NCI-H2107 treated with DMSO at 0.1 percent for 48 hours (cell line): Measurements from ENCODE around the gene ABL1.
A peak's percentile ranks its signal among the peaks of the same experiment; 100 is the strongest.

Experiments
- DNase-seq: peaks from one replicate; lab custom pipeline; 2025; ENCODE audit not compliant: unreplicated experiment; lab: John Stamatoyannopoulos, UW

Gene ABL1

DNA sequence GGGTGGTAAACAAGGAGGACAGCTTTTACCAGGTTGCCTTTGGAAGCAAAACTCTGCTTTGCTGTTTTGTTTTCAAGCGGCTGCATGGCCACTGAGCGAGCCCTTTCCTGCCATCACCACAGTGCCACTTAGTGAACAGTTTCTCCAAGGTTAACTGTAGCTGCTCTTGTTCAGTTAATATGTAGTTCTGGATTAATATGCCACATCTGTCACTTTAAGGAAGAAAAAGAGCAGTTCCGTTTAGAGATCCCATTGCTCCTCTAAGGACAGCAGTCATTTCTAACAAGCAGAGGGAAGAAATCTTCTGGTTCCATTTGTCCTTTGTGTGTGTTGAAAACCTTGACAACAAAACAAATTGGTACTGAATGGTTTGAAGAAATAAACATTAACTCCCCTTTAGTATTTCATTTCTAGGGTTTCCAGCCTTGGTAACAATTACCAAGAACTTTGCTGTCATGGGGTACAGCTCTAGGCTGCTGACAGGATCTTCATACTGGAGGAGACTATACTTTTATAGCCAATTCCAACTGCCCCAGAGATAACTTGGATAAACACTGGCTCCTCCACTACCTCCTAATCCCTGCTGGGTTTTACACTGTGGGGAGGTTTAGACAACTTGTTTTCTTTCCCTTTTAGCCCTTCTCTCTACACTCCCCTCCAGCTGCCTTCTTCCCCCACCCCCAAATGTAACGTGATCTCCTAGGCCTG, 10.3 kb upstream of the ABL1 start:
- peak; percentile 77 for DNase-seq

DNA sequence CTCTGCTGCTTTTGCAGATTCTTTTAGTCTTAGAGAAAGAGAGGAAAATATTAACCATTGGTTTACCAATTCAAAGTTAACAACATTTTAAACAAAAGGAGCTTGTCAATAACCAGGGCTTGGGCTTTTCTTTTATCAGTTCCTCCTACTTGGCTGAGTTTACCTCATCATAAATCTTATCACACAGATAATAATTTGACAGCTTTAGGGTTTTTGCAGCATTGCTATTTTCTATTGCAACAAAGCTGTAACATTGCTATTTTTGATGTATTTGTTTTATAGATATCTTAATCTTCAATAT, 9.8 kb upstream of the ABL1 start:
- DNase-seq: no peak

GRCh38 chr9:130825809-130826208, 9.2 kb upstream of the ABL1 start:
- no peak for DNase-seq

DNA sequence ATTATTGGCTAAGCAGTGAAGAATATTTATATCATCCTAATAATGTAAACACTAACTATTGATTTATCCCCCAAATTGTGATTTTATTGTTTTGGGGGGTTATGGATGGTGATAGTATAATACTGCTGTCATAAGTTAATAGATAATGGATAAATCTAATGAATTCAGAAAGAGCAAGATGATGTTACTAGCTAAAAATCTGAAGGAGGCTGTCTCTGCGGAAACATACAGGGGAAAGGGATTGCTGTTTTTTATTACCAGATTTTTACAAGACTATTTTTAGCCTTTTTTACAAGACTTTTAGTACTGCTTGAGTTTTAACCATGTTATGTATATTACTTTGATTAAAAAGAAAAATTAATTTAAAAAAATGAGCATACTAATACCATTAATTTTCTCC, 5.3 kb upstream of the ABL1 start:
- no peak for DNase-seq

DNA sequence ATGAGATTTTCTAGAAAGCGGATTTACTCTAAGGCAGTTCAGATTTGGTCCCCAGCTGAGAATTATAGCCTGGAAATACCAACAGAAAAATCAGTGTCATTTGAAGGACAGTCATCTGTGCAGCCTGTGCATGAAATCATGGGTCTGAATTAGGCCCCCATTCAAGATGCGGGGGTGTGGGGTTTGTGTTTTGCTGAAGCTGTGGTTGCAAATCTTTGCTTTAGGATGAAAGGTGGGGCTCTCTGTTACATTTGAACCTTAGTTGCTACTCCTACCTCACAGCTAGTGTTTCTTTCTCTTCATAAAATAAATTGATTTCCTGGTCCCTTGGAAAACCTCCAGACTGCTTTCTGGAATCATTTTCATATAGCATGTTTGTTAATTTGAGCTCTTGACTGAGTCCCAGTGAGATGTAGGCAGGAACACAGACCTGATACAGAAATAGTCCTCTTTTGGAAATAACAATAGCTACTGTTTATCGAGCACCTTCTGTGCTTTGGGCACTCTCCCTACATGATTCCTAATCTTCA, 4.8 kb upstream of the ABL1 start:
- peak; percentile 31 for DNase-seq

- DNase-seq: no peak
Observed at GRCh38 chr9:130831077-130831476, 4.0 kb upstream of the ABL1 start.

GRCh38 chr9:130833031-130833990, 1.7 kb upstream of the ABL1 start:
- DNase-seq: no peak

- no peak for DNase-seq
Observed at GRCh38 chr9:130835441-130836298, 616 bp downstream of the ABL1 start.

DNA sequence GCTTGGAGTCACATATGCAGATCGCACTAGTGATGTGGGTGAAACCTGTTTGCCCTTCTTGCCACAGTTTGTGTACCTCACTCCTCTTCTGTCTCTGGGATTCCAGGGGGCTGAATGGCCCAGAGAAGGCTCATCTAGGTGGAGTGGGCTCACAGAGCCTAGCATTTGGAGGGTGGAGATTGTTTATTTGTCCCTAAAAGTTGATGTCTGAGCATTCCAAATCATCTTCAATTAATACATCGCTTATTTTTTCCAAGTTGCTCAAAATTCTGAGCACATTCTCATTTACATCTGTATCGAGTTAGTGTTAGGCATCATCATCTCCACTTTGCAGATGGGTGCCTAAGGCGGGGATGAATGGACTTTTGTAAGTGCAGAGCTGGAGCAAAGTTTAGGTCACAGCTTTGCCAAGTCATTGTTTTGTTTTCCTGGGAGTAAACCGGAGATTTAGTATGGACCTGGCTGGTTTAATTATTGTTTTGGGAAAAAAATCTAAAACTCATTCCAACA, 2.0 kb downstream of the ABL1 start:
- no peak for DNase-seq

GRCh38 chr9:130837643-130838042, 2.6 kb downstream of the ABL1 start:
- no peak for DNase-seq

DNA sequence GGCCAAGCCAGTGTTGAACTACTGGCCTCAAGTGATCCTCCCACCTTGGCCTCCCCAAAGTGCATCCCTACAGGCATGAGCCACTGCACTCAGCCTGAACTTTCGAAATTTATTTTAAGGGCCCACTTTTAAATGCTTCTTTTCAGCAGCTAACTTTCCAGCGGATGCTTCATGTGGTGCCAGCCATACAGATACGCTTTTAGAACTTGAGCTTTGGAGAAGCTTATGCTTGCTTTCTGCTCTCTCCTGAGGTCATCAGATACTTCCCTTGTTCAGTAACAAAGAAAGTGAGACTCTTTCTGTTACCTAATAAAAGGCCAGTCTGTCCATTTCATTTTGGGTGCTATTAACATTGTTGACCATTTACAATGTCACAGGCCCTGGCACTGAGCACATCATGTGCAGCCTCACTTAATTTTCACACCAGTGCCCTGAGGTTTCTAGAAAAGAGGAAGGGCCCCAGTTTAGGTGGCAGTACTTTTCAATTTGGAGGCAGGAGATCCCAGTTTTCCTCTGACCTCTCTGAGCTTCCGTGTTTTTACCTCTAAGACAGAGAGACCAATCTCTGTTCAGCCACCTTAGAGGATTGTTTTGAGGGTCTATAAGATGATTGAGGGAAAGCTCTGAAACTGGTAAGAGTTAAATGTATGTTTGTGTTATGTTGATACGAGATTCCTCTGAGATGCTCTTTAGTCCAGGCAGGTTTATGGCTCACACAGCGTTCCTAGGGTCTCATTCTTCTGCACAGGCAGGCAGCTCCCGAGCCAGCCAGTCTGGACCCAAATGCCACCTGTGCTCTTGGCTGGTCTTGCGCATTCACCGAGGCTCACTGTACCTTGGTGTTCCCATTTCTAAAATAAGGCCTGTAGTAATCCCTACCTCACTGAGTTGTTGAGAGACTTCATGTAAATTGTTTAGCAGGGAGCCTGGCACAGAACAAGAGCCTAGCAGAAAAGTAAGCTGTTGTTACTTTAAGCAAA, 4.4 kb downstream of the ABL1 start:
- no peak for DNase-seq

DNA sequence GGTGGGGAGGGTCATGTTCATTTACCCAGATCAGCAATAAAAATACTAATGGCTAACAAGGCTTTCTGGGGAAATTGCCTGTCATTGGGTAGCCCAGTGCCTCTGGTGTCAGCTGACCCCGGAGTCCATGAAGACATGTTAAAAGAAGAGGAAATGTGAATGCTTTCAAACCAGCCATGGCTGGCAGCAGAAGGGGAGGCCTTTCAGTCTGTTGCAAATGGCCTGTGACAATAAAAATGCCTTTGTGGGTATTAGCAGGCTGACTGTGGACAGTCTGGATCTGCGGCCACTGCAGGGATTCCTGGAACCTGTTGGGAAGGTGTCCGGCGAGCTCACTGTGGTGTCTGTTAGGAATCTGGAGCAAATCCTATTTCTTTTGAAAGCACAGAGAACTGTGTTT, 7.5 kb downstream of the ABL1 start:
- DNase-seq: no peak

DNA sequence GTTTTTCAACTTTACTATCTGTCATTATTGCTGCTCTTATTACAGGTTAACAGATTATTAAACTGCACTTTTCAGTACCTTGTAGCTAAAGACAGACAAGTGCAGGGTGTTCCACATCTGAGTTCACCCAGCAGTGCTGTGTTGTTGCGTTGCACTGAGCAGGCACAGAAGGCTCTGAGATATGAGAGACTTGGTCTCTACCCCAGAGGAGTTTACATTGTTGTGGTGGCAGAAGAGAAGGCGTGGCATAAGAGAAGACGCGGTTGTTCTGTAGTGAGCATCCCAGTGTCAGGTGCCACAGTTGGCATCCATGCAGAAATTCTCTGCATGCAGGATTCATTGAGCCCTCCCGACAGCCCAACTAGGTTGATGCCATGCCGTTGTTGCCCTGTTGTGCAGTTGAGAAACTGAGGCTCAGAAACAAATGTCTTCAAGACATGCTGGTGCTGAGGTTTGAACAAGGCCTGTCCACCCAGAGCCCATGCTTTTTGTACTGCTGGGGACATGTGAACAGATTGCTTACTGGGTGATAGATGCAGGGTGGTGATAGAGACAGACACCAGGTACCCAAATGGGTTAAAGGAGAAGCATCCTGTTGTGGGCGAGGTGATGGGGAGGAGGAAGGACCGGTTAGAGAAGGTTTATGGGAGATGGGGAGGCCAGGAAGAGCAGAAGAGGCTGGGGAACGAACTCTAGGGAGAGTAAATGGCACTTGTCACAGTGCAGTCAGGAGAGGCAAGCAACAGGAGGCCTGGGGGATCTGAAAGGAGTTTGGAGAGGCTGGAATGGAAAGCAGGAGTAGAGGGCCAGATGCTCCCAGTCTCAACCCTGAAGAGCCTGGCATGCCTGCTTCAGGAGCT, 8.2 kb downstream of the ABL1 start:
- DNase-seq: no peak

DNA sequence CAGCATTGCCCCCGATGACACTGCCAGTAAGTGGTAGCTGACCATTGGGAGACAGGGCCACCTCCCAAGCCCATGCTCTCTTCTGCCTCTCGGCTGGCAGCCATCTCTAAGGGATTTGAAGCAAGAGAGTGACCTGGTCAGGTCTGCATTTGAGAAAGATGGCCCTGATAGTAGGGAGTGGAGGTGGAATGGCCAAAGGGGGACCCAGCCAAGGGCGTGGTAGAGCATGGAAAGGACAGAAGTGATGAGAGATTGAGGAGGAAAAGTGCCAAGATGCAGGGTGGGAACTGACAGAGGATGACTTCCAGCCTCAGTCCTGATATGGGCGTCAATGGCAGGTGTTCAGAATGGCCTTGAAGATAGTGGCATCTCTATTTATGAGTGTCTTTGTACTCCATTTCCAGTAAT, 9.0 kb downstream of the ABL1 start:
- no peak for DNase-seq

GRCh38 chr9:130845254-130845653, 10.2 kb downstream of the ABL1 start:
- DNase-seq: no peak

GRCh38 chr9:130845901-130846481, 10.9 kb downstream of the ABL1 start:
- DNase-seq: no peak

DNA sequence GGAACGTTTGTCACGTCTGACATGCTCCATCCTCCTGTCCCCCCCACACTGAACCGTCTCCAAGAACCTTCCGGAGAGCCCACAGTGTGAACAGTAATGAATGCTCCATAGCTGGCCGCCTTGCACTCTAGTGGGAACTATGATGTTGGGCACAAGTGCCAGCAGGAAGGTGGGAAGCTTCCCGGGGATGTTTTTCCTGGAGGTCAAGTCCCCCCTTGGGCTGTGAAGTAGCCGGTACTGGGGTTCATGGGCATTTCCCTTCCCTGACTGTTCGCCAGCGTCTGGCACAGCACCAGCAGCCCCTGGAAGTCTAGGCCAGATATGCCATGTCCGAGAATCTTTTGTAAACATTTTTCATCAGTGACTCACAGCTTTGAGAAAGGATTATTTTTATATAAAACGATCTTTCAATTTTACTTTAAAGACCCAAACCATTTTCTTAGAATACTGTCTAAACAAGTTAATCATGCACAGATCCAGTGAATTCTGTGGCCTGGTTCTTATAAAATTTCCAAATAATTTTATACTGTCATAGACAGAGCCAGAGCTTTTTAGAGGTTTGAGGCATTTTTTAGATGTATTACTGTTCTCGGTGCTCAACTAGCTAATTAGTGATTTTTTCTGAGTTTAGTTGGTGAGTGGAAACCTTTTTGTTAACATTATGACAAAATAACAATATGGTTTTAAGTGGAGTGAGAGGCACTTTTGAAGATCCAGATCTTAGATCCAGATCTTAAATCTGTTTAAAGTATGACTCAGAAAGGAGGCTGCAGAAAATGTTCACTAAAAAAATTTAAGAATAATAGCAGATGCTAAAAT, 11.6 kb downstream of the ABL1 start:
- DNase-seq: no peak
